ENCODE results near the gene CAPNS1. TPM values are rescaled to one million over a fixed set of nuclear protein-coding genes. Genes with fewer than 3 reads are reported as not detected.
A peak's percentile ranks its signal among the peaks of the same experiment; 100 is the strongest.

Gene CAPNS1
- total and polyA plus RNA-seq, 2 of the 13 experiments (the other 11 are each of a cell fraction or from before 2014, with no cell fraction given), result 322 to 526 TPM

DNA sequence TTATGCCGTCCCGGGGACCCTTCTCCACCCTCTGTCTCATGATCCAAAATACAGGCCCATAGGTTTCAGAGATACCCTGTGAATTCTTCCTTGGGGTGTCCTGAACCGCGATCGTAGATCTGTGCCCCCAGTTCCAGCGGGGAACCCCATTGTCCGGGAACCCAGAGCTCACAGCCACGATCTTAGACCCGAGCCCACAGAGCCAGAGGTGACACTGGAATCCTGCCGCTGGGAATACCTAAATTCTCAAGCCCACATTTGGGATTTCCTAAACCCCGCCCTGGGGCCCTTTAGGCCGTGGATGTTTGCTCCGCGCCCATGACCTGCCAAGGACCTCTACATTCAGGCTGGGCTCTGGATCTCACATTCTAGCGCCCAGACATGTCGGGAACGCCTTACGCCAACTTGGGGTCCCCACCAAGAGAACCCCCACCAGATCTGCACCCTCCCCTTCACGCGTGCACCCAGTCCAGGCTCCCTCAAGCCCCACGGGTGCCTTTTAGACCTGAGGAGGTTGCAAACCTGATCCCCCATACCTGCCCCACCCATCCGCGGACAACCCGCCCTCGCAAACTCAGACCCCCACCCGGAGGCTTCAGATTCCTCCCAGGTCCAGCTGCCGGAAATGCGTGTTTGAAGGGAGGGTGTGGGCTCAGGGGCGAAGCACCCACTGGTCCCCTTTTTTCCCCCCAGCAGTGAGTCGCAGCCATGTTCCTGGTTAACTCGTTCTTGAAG lies 605 bp downstream of the CAPNS1 start (continued):
- TF ChIP-seq, protein P1, sequence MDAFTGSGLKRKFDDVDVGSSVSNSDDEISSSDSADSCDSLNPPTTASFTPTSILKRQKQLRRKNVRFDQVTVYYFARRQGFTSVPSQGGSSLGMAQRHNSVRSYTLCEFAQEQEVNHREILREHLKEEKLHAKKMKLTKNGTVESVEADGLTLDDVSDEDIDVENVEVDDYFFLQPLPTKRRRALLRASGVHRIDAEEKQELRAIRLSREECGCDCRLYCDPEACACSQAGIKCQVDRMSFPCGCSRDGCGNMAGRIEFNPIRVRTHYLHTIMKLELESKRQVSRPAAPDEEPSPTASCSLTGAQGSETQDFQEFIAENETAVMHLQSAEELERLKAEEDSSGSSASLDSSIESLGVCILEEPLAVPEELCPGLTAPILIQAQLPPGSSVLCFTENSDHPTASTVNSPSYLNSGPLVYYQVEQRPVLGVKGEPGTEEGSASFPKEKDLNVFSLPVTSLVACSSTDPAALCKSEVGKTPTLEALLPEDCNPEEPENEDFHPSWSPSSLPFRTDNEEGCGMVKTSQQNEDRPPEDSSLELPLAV (CRISPR knock-in tag; conservative IDR thresholded peaks at IDR 0.05; ENCODE audit: low read depth), result no peak
- peak; percentile 13; the same call in 1 of the 2 replicates for TF ChIP-seq ZIK1 (CRISPR knock-in tag; IDR thresholded peaks at IDR 0.05; ENCODE audit: borderline replicate concordance, low read depth)
- peak; percentile 36 for TF ChIP-seq AGO2 (optimal IDR thresholded peaks at IDR 0.05; ENCODE audit: low read depth, low read length)
- no peak for TF ChIP-seq ZNF7 (CRISPR knock-in tag; IDR thresholded peaks at IDR 0.05)
- TF ChIP-seq ZBTB3 (CRISPR knock-in tag; IDR thresholded peaks at IDR 0.05; ENCODE audit: borderline replicate concordance, low read depth), result no peak; the same call in 1 of the 2 replicates
- TF ChIP-seq HMG20B (CRISPR knock-in tag; conservative IDR thresholded peaks at IDR 0.05), result no peak
- no peak for TF ChIP-seq TAF15 (IDR thresholded peaks at IDR 0.05; ENCODE audit: low read depth, low read length, poor library complexity, severe bottlenecking)
- 0 out of 2 replicates have a peak, but pooled peaks have one; percentile 4 for TF ChIP-seq POLR2G (IDR thresholded peaks at IDR 0.05; ENCODE audit: low read depth, low read length)
- TF ChIP-seq SIX1 (CRISPR knock-in tag; IDR thresholded peaks at IDR 0.05; ENCODE audit: borderline replicate concordance), result no peak
- TF ChIP-seq RXRB (CRISPR knock-in tag; IDR thresholded peaks at IDR 0.05; ENCODE audit: borderline replicate concordance), result no peak
- TF ChIP-seq GATAD2A (CRISPR knock-in tag; IDR thresholded peaks at IDR 0.05), result no peak
- TF ChIP-seq U2AF1 (optimal IDR thresholded peaks at IDR 0.05; ENCODE audit: low read depth, low read length), result no peak
- no peak for TF ChIP-seq NCOA1 (CRISPR knock-in tag; IDR thresholded peaks at IDR 0.05)
- no peak for TF ChIP-seq MEF2D (CRISPR knock-in tag; IDR thresholded peaks at IDR 0.05)
- 0 out of 2 replicates have a peak, but pooled peaks have one; percentile 30 for TF ChIP-seq ZNF747 (CRISPR knock-in tag; IDR thresholded peaks at IDR 0.05; ENCODE audit: borderline replicate concordance)
- 0 out of 2 replicates have a peak, but pooled peaks have one; percentile 27 for TF ChIP-seq HES4 (CRISPR knock-in tag; IDR thresholded peaks at IDR 0.05; ENCODE audit: borderline replicate concordance)
- TF ChIP-seq ZNF503 (CRISPR knock-in tag; IDR thresholded peaks at IDR 0.05), result no peak
- peak; percentile 12; the same call in 1 of the 2 replicates for TF ChIP-seq NRL (CRISPR knock-in tag; IDR thresholded peaks at IDR 0.05; ENCODE audit: borderline replicate concordance)
- TF ChIP-seq MTERF4 (CRISPR knock-in tag; IDR thresholded peaks at IDR 0.05), result no peak
- no peak for TF ChIP-seq USF2 (IDR thresholded peaks at IDR 0.05; ENCODE audit: low read depth, low read length)
- no peak for TF ChIP-seq USF2 (CRISPR knock-in tag; IDR thresholded peaks at IDR 0.05; ENCODE audit: borderline replicate concordance)
- TF ChIP-seq ZNF431 (CRISPR knock-in tag; IDR thresholded peaks at IDR 0.05; ENCODE audit: borderline replicate concordance, low read depth), result 0 out of 2 replicates have a peak, but pooled peaks have one; percentile 2
- TF ChIP-seq HNRNPUL1 (IDR thresholded peaks at IDR 0.05; ENCODE audit: low read depth, low read length), result no peak

All from HepG2 (cell line).